ENCODE measurements around the gene TMBIM6.
"Not testable (repeated sequence)": the region's sequence is repeated elsewhere in the genome, so short reads cannot be mapped to it uniquely, and the experiment has no call there.

The TMBIM6 gene

GRCh38 chr12:49730050-49730449 lies 11.3 kb upstream of the TMBIM6 start:
- DNase-seq, result no peak

- no peak for DNase-seq
Observed at GRCh38 chr12:49730568-49731101, 10.7 kb upstream of the TMBIM6 start.

- DNase-seq, result no peak
Observed at GRCh38 chr12:49733219-49734017, 7.9 kb upstream of the TMBIM6 start.

- DNase-seq, result not testable (repeated sequence)
Observed at GRCh38 chr12:49734900-49735299, 6.5 kb upstream of the TMBIM6 start.

- not testable (repeated sequence) for DNase-seq
Observed at GRCh38 chr12:49738721-49739120, 2.6 kb upstream of the TMBIM6 start.

- DNase-seq, result not testable (repeated sequence)
Observed at GRCh38 chr12:49740277-49740676, 1.1 kb upstream of the TMBIM6 start.

GRCh38 chr12:49741882-49742620 lies 694 bp downstream of the TMBIM6 start:
- peak; percentile 79 for DNase-seq

- no peak for DNase-seq
Observed at GRCh38 chr12:49744363-49744885, 3.1 kb downstream of the TMBIM6 start.

- no peak for DNase-seq
Observed at GRCh38 chr12:49748306-49748705, 6.9 kb downstream of the TMBIM6 start.

- DNase-seq, result no peak
Observed at GRCh38 chr12:49748800-49749199, 7.4 kb downstream of the TMBIM6 start.

- no peak for DNase-seq
Observed at GRCh38 chr12:49750027-49750995, 9.0 kb downstream of the TMBIM6 start.

- DNase-seq, result no peak
Observed at GRCh38 chr12:49750996-49751393, 9.6 kb downstream of the TMBIM6 start.

- DNase-seq, result no peak
Observed at GRCh38 chr12:49761677-49762467, 20.5 kb downstream of the TMBIM6 start.

GRCh38 chr12:49762468-49762847 lies 21.1 kb downstream of the TMBIM6 start:
- no peak for DNase-seq

GRCh38 chr12:49763006-49763591 lies 21.7 kb downstream of the TMBIM6 start:
- no peak for DNase-seq

GRCh38 chr12:49764126-49764525 lies 22.8 kb downstream of the TMBIM6 start:
- DNase-seq, result no peak

GRCh38 chr12:49766115-49766455 lies 24.7 kb downstream of the TMBIM6 start:
- DNase-seq, result no peak

GRCh38 chr12:49767333-49767732 lies 26.0 kb downstream of the TMBIM6 start:
- DNase-seq, result no peak

- DNase-seq, result not testable (repeated sequence)
Observed at GRCh38 chr12:49773102-49773501, 31.7 kb downstream of the TMBIM6 start.

- DNase-seq, result peak; percentile 71
Observed at GRCh38 chr12:49776413-49776812, 35.1 kb downstream of the TMBIM6 start.

- DNase-seq, result no peak
Observed at GRCh38 chr12:49776858-49777257, 35.5 kb downstream of the TMBIM6 start.

Measured in amniotic stem cell (primary cell).